Measurements from ENCODE around the gene MUC4. TPM values are rescaled to one million over a fixed set of nuclear protein-coding genes. Genes with fewer than 3 reads are reported as not detected.

Gene MUC4
- total and polyA plus RNA-seq, 9 of the 15 experiments (the other 6 are each of a cell fraction or from before 2014, with no cell fraction given) = under 0.01 to 0.21 (median 0.10) TPM; not detected in 4

DNA sequence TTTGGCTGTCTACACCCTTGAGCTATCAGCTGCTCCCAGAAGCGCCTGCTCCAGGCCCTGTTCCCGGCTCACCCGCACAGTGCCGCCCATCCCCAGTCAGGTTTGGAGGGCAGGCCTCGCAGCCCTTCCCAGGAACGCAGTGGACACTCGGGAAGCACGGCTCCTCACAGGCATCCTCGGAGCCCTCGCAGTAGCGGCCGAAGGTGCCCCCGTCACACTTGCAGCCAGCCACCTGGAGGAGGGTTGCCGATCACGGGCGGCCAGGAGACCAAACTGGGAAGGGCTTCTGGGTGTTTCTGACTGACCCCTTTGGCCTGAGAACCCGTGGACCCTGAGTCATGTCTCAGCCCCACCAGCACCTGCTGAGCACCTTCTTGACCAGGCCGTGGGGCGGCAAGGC is 57.6 kb downstream of the MUC4 start:
- TF ChIP-seq ILK (tag; IDR thresholded peaks at IDR 0.05; ENCODE audit: borderline replicate concordance, low read depth) (no peak), JUNB (CRISPR knock-in tag; conservative IDR thresholded peaks at IDR 0.05) (no peak), GABPB2 (CRISPR knock-in tag; conservative IDR thresholded peaks at IDR 0.05) (no peak), PTRF (tag; IDR thresholded peaks at IDR 0.05) (no peak), RBM25 (IDR thresholded peaks at IDR 0.05; ENCODE audit: low read depth, low read length, severe bottlenecking) (no peak)
- TF ChIP-seq, protein P1, sequence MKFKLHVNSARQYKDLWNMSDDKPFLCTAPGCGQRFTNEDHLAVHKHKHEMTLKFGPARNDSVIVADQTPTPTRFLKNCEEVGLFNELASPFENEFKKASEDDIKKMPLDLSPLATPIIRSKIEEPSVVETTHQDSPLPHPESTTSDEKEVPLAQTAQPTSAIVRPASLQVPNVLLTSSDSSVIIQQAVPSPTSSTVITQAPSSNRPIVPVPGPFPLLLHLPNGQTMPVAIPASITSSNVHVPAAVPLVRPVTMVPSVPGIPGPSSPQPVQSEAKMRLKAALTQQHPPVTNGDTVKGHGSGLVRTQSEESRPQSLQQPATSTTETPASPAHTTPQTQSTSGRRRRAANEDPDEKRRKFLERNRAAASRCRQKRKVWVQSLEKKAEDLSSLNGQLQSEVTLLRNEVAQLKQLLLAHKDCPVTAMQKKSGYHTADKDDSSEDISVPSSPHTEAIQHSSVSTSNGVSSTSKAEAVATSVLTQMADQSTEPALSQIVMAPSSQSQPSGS (CRISPR knock-in tag; IDR thresholded peaks at IDR 0.05) = no peak
- TF ChIP-seq, protein P2, sequence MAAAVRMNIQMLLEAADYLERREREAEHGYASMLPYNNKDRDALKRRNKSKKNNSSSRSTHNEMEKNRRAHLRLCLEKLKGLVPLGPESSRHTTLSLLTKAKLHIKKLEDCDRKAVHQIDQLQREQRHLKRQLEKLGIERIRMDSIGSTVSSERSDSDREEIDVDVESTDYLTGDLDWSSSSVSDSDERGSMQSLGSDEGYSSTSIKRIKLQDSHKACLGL (CRISPR knock-in tag; IDR thresholded peaks at IDR 0.05; ENCODE audit: borderline replicate concordance, poor library complexity, severe bottlenecking) = no peak
- no peak overlapping the region for H2AFZ ChIP-seq (ENCODE audit: low read depth, low read length)
- POLR2A ChIA-PET = interaction anchor here (0.6 kb wide), 1 partner anchor 924 kb away, joined by 3 read pairs; no protein-coding TSS in a partner anchor
- WGBS (ENCODE audit: insufficient coverage, low coverage, missing lambda C conversion rate) = 24% methylated on average over 19 of the region's 19 CpGs
- H3K36me3 ChIP-seq (ENCODE audit: control insufficient read depth, insufficient read depth, low read length) = no peaks in the 10 kb centered on the region
- peak overlapping the region in 1 of 2 experiments; percentile 48; a peak in 2 of 4 replicates for H3K9ac ChIP-seq (ENCODE audit: insufficient read depth in 1 of 2, low read depth in 2 of 2, low read length in 2 of 2)
- H3K4me2 ChIP-seq (ENCODE audit: insufficient read depth, low read length) = no peak overlapping the region
- no peaks in the 10 kb centered on the region for H3K79me2 ChIP-seq (ENCODE audit: control insufficient read depth, insufficient read depth, low read length)
- no peaks in the 10 kb centered on the region for H3K9me1 ChIP-seq (ENCODE audit: control insufficient read depth, insufficient read depth, low read length)
- ATAC-seq (no peak), FAIRE-seq (no peak), DNase-seq (ENCODE audit: extremely low read depth in 1 of 4, low spot score in 3 of 4) (no peak)
- in situ Hi-C loops (cut with MboI) (no loop called here), intact Hi-C loops (cut with micrococcal nuclease) (no loop called here)
- H3K27ac ChIP-seq (ENCODE audit: extremely low read depth, low read depth, low read length) = no peak overlapping the region
- CTCF ChIA-PET (ENCODE audit: low intra/inter-chr PET ratio) = interaction anchor here (1.0 kb wide), 1 partner anchor 96 kb away, joined by 4 read pairs; no protein-coding TSS in a partner anchor
- no peaks in the 10 kb centered on the region for H3K9me3 ChIP-seq (replicated peaks; ENCODE audit: control insufficient read depth, insufficient read depth, low read depth, low read length)
- H4K20me1 ChIP-seq (replicated peaks; ENCODE audit: control insufficient read depth, insufficient read depth, low read length) = no peaks in the 10 kb centered on the region; the same call in 1 of the 2 replicates
- H3K4me3 ChIP-seq = no peak overlapping the region
- peaks cover 16 to 57% of the 10 kb centered on the region in 2 experiments; a peak in 4 of 5 replicates for H3K27me3 ChIP-seq (ENCODE audit: control insufficient read depth in 2 of 2, insufficient read depth in 2 of 2, low read length in 2 of 2)
- H3K4me1 ChIP-seq (replicated peaks in 1 of 2; ENCODE audit: control insufficient read depth in 2 of 2, insufficient read depth in 2 of 2, low read length in 2 of 2) = peaks cover 0 to 14% of the 10 kb centered on the region in 2 experiments; a peak in 3 of 5 replicates
- BruUV-seq (replicated peaks) = no TSS peak

Data from K562 (cell line).